ENCODE data around the gene TEX19. TPM values are rescaled to one million over a fixed set of nuclear protein-coding genes. Genes with fewer than 3 reads are reported as not detected.

TEX19 gene
- total RNA-seq, 1 experiment from 2014 or later, result 0.21 TPM

DNA sequence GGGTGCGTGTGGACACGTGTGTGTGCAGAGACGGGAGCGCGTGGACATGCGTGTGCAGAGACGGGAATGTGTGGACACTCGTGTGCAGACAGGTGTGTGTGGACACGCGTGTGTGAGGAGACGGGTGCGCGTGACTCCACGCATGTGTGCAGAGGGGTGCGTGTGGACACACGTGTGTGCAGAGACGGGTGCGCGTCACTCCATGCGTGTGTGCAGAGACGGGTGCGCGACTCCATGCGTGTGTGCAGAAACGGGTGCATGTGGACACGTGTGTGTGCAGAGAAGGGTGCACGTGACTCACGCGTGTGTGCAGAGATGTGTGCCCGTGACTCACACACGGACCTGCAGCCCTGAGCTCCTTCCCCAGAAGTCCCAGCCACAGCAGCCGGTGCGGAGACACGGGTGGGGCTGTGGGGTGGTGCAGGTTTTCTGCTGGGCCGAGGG, 39.4 kb upstream of the TEX19 start:
- Histone ChIP-seq H3K27me3 (ENCODE audit: control insufficient read depth, insufficient read depth, low read length) (no peaks in the 10 kb centered on the region), H3K9me3 (ENCODE audit: control insufficient read depth, insufficient read depth, low read depth, low read length) (no peaks in the 10 kb centered on the region), H3K27ac (ENCODE audit: low read length) (no peak overlapping the region), H3K36me3 (ENCODE audit: control insufficient read depth, insufficient read depth, low read length) (no peaks in the 10 kb centered on the region), H3K4me3 (ENCODE audit: low read depth in 2 of 2, low read length in 2 of 2) (no peak overlapping the region), H3K4me1 (ENCODE audit: control insufficient read depth, insufficient read depth, low read length) (peaks cover 15% of the 10 kb centered on the region)
- ATAC-seq (no peak), DNase-seq (ENCODE audit: low read depth, low spot score) (no peak)
- ChIA-PET CTCF (no interaction called here), POLR2A (no interaction called here)
- in situ Hi-C loops (cut with HindIII; ENCODE audit: low pct_unique_long_range_greater_than_20kb, low sequenced_read_pairs), result no loop called here
- BruUV-seq (replicated peaks), result no TSS peak
- intact Hi-C loops (cut with micrococcal nuclease; ENCODE audit: unreplicated experiment), result loop anchor here (5.0 kb wide), 1 partner anchor 77 kb away; no protein-coding TSS in a partner anchor
- TF ChIP-seq, protein P1, sequence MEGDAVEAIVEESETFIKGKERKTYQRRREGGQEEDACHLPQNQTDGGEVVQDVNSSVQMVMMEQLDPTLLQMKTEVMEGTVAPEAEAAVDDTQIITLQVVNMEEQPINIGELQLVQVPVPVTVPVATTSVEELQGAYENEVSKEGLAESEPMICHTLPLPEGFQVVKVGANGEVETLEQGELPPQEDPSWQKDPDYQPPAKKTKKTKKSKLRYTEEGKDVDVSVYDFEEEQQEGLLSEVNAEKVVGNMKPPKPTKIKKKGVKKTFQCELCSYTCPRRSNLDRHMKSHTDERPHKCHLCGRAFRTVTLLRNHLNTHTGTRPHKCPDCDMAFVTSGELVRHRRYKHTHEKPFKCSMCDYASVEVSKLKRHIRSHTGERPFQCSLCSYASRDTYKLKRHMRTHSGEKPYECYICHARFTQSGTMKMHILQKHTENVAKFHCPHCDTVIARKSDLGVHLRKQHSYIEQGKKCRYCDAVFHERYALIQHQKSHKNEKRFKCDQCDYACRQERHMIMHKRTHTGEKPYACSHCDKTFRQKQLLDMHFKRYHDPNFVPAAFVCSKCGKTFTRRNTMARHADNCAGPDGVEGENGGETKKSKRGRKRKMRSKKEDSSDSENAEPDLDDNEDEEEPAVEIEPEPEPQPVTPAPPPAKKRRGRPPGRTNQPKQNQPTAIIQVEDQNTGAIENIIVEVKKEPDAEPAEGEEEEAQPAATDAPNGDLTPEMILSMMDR (IDR thresholded peaks at IDR 0.05), result no peak
- no peak for TF ChIP-seq TCF7L2 (IDR thresholded peaks at IDR 0.05; ENCODE audit: low read depth, low read length)
- TF ChIP-seq SIN3A (IDR thresholded peaks at IDR 0.05; ENCODE audit: borderline replicate concordance, insufficient read depth, low read depth, low read length), result no peak
- TF ChIP-seq, protein P2, sequence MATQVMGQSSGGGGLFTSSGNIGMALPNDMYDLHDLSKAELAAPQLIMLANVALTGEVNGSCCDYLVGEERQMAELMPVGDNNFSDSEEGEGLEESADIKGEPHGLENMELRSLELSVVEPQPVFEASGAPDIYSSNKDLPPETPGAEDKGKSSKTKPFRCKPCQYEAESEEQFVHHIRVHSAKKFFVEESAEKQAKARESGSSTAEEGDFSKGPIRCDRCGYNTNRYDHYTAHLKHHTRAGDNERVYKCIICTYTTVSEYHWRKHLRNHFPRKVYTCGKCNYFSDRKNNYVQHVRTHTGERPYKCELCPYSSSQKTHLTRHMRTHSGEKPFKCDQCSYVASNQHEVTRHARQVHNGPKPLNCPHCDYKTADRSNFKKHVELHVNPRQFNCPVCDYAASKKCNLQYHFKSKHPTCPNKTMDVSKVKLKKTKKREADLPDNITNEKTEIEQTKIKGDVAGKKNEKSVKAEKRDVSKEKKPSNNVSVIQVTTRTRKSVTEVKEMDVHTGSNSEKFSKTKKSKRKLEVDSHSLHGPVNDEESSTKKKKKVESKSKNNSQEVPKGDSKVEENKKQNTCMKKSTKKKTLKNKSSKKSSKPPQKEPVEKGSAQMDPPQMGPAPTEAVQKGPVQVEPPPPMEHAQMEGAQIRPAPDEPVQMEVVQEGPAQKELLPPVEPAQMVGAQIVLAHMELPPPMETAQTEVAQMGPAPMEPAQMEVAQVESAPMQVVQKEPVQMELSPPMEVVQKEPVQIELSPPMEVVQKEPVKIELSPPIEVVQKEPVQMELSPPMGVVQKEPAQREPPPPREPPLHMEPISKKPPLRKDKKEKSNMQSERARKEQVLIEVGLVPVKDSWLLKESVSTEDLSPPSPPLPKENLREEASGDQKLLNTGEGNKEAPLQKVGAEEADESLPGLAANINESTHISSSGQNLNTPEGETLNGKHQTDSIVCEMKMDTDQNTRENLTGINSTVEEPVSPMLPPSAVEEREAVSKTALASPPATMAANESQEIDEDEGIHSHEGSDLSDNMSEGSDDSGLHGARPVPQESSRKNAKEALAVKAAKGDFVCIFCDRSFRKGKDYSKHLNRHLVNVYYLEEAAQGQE (IDR thresholded peaks at IDR 0.05; ENCODE audit: insufficient read depth in 1 of 2, low read depth in 2 of 2, low read length in 1 of 2), result no peak
- TF ChIP-seq POLR2AphosphoS5 (IDR thresholded peaks at IDR 0.05; ENCODE audit: low read depth, low read length), result no peak

DNA sequence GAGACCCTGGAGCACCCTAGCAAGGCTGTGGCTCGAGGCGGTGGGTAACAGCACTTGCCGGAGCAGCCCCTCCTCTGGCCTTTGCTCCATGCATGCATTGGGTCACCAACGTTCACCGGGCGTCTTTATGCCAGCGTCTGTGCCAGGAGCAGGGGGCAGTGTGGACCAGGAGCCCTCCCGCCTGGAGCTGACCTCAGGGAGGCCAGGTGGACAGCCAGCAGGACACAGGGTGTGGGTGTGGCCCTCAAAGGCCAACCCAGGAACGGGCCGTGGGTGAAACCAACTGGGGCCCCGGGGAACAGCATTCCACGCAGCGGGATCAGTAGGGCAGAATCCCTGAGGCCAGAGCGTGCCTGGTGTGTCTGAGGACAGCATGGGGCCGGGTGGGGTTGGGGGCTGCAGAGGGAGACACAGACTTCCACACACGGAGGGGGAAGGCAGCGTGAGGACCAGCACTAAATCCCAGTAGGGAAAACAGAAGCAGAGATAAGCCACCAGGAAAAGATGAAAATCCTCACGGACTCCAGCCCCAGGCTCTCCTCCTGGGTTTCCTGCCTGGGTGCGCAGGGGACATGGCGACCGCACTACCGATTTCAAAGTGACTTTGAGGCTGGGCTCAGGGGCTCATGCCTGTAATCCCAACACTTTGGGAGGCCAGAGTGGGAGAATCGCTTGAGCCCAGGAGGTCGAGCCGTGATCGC, 38.8 kb upstream of the TEX19 start:
- Histone ChIP-seq H3K36me3 (ENCODE audit: control insufficient read depth, insufficient read depth, low read length) (no peaks in the 10 kb centered on the region), H3K27me3 (ENCODE audit: control insufficient read depth, insufficient read depth, low read length) (no peaks in the 10 kb centered on the region), H3K4me3 (ENCODE audit: low read depth in 2 of 2, low read length in 2 of 2) (no peak overlapping the region), H3K27ac (ENCODE audit: low read length) (no peak overlapping the region), H3K4me1 (ENCODE audit: control insufficient read depth, insufficient read depth, low read length) (peaks cover 21% of the 10 kb centered on the region), H3K9me3 (ENCODE audit: control insufficient read depth, insufficient read depth, low read depth, low read length) (no peaks in the 10 kb centered on the region)
- POLR2A ChIA-PET, result no interaction called here
- DNase-seq (ENCODE audit: low read depth, low spot score) (no peak), ATAC-seq (no peak)
- no TSS peak for BruUV-seq (replicated peaks)
- intact Hi-C loops (cut with micrococcal nuclease; ENCODE audit: unreplicated experiment) (loop anchor here (5.0 kb wide), 1 partner anchor 78 kb away; no protein-coding TSS in a partner anchor), in situ Hi-C loops (cut with HindIII; ENCODE audit: low pct_unique_long_range_greater_than_20kb, low sequenced_read_pairs) (no loop called here)
- CTCF ChIA-PET, result no interaction called here
- TF ChIP-seq SIN3A (IDR thresholded peaks at IDR 0.05; ENCODE audit: borderline replicate concordance, insufficient read depth, low read depth, low read length) (no peak), TCF7L2 (IDR thresholded peaks at IDR 0.05; ENCODE audit: low read depth, low read length) (no peak), POLR2AphosphoS5 (IDR thresholded peaks at IDR 0.05; ENCODE audit: low read depth, low read length) (no peak)
- TF ChIP-seq, protein P2 (IDR thresholded peaks at IDR 0.05; ENCODE audit: insufficient read depth in 1 of 2, low read depth in 2 of 2, low read length in 1 of 2), result no peak
- TF ChIP-seq, protein P1 (IDR thresholded peaks at IDR 0.05), result no peak
